Measurements from ENCODE around the gene MEA1. TPM values are rescaled to one million over a fixed set of nuclear protein-coding genes. Genes with fewer than 3 reads are reported as not detected.

Gene MEA1
- total RNA-seq, 1 experiment from 2014 or later, result 77.6 TPM

GRCh38 chr6:43037197-43037596 lies 23.5 kb upstream of the MEA1 start:
- Histone ChIP-seq H4K20me1 (ENCODE audit: insufficient read depth) (no peaks in the 10 kb centered on the region), H3K4me3 (no peak overlapping the region), H3K27ac (no peak overlapping the region), H2AFZ (no peak overlapping the region), H3K9me2 (ENCODE audit: insufficient read depth) (no peaks in the 10 kb centered on the region), H3K4me1 (replicated peaks; ENCODE audit: insufficient read depth) (no peaks in the 10 kb centered on the region), H3K9me3 (ENCODE audit: insufficient read depth, low read depth) (no peaks in the 10 kb centered on the region), H3K36me3 (ENCODE audit: low read depth) (no peaks in the 10 kb centered on the region), H3K27me3 (ENCODE audit: insufficient read depth, low read depth) (no peaks in the 10 kb centered on the region), H3F3A (ENCODE audit: insufficient read depth, low read depth) (peaks cover 13% of the 10 kb centered on the region), H3K79me2 (ENCODE audit: low read depth) (no peaks in the 10 kb centered on the region), H3K4me2 (no peak overlapping the region)
- ChIA-PET POLR2A (ENCODE audit: unreplicated experiment) (no interaction called here), CTCF (no interaction called here)
- DNase-seq, result no peak
- TF ChIP-seq CTCF (conservative IDR thresholded peaks at IDR 0.05), result no peak
- TF ChIP-seq EZH2 (IDR thresholded peaks at IDR 0.05; ENCODE audit: low read depth), result no peak
- intact Hi-C loops (cut with micrococcal nuclease; ENCODE audit: unreplicated experiment), result no loop called here
- no TSS peak for BruUV-seq (replicated peaks)

GRCh38 chr6:43036712-43037111 lies 23.0 kb upstream of the MEA1 start:
- ChIA-PET CTCF (no interaction called here), POLR2A (ENCODE audit: unreplicated experiment) (no interaction called here)
- Histone ChIP-seq H3K36me3 (ENCODE audit: low read depth) (no peaks in the 10 kb centered on the region), H3K4me3 (no peak overlapping the region), H3K79me2 (ENCODE audit: low read depth) (no peaks in the 10 kb centered on the region), H3K9me2 (ENCODE audit: insufficient read depth) (no peaks in the 10 kb centered on the region), H3F3A (ENCODE audit: insufficient read depth, low read depth) (peaks cover 17% of the 10 kb centered on the region), H4K20me1 (ENCODE audit: insufficient read depth) (no peaks in the 10 kb centered on the region), H3K27ac (no peak overlapping the region), H3K4me2 (no peak overlapping the region), H3K4me1 (replicated peaks; ENCODE audit: insufficient read depth) (no peaks in the 10 kb centered on the region), H2AFZ (no peak overlapping the region), H3K9me3 (ENCODE audit: insufficient read depth, low read depth) (no peaks in the 10 kb centered on the region), H3K27me3 (ENCODE audit: insufficient read depth, low read depth) (no peaks in the 10 kb centered on the region)
- no TSS peak for BruUV-seq (replicated peaks)
- DNase-seq, result no peak
- intact Hi-C loops (cut with micrococcal nuclease; ENCODE audit: unreplicated experiment), result no loop called here
- TF ChIP-seq EZH2 (IDR thresholded peaks at IDR 0.05; ENCODE audit: low read depth) (no peak), CTCF (conservative IDR thresholded peaks at IDR 0.05) (no peak)

- no TSS peak for BruUV-seq (replicated peaks)
- TF ChIP-seq EZH2 (IDR thresholded peaks at IDR 0.05; ENCODE audit: low read depth), result no peak
- TF ChIP-seq CTCF (conservative IDR thresholded peaks at IDR 0.05), result no peak
- intact Hi-C loops (cut with micrococcal nuclease; ENCODE audit: unreplicated experiment), result no loop called here
- DNase-seq, result no peak
- H3K27ac ChIP-seq, result no peak overlapping the region
- H4K20me1 ChIP-seq (ENCODE audit: insufficient read depth), result no peaks in the 10 kb centered on the region
- H3F3A ChIP-seq (ENCODE audit: insufficient read depth, low read depth), result peaks cover 17% of the 10 kb centered on the region
- no peak overlapping the region for H3K4me2 ChIP-seq
- H3K9me3 ChIP-seq (ENCODE audit: insufficient read depth, low read depth), result no peaks in the 10 kb centered on the region
- no peak overlapping the region for H2AFZ ChIP-seq
- POLR2A ChIA-PET (ENCODE audit: unreplicated experiment), result no interaction called here
- H3K4me3 ChIP-seq, result no peak overlapping the region
- no peaks in the 10 kb centered on the region for H3K9me2 ChIP-seq (ENCODE audit: insufficient read depth)
- H3K79me2 ChIP-seq (ENCODE audit: low read depth), result no peaks in the 10 kb centered on the region
- H3K4me1 ChIP-seq (replicated peaks; ENCODE audit: insufficient read depth), result no peaks in the 10 kb centered on the region
- CTCF ChIA-PET, result no interaction called here
- no peaks in the 10 kb centered on the region for H3K36me3 ChIP-seq (ENCODE audit: low read depth)
- no peaks in the 10 kb centered on the region for H3K27me3 ChIP-seq (ENCODE audit: insufficient read depth, low read depth)
These were observed 21.9 kb upstream of the MEA1 start for GRCh38 chr6:43035495-43036194.

All from PC-9 (cell line).